Activated CD8-positive, alpha-beta memory T cell treated with anti-CD3 and anti-CD28 coated beads, Interleukin-2, amount 50 U/mL, for 4 hours (primary cell): ENCODE data around the gene NOP9.

Source experiments
- DNase-seq: peaks from one replicate; pipeline ENCODE4 v3.0.0-alpha.2; 2020

The NOP9 gene

DNA sequence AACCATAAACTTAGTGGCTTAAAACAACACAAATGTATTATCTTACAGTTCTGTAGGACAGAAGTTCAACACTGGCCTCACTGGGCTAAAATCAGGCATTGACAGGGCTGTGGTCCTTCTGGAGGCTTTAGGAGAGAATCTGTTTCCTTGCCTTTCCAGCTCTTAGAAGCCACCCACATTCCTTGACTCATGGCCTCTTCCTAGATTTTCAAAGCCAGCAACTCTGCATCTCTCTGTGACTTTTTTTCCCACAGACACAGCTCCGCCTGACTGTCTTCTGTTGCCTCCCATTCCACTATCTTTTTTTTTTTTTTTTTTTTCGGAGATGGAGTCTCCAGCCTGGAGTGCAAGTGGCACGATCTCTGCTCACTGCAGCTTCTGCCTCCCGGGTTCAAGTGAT, 56.6 kb downstream of the NOP9 start:
- no peak for DNase-seq
